ENCODE data around the gene POLA1. TPM values are rescaled to one million over a fixed set of nuclear protein-coding genes. Genes with fewer than 3 reads are reported as not detected.

POLA1 gene
- total RNA-seq, 1 donor, result 12.9 TPM

GRCh38 chrX:24682739-24683432 is 10.8 kb upstream of the POLA1 start:
- no peak for DNase-seq (ENCODE audit: low read depth in 2 of 3, low spot score in 2 of 3)

- DNase-seq (ENCODE audit: low read depth in 2 of 3, low spot score in 2 of 3), result no peak
These were observed 9.7 kb upstream of the POLA1 start for GRCh38 chrX:24684048-24684447.

GRCh38 chrX:24692305-24692704 is 1.4 kb upstream of the POLA1 start:
- DNase-seq (ENCODE audit: low read depth in 2 of 3, low spot score in 2 of 3), result no peak

GRCh38 chrX:24694825-24695224 is 1.1 kb downstream of the POLA1 start:
- DNase-seq (ENCODE audit: low read depth in 2 of 3, low spot score in 2 of 3), result no peak

GRCh38 chrX:24696294-24696693 is 2.6 kb downstream of the POLA1 start:
- DNase-seq (ENCODE audit: low read depth in 2 of 3, low spot score in 2 of 3), result no peak

- no peak for DNase-seq (ENCODE audit: low read depth in 2 of 3, low spot score in 2 of 3)
These were observed 8.9 kb downstream of the POLA1 start for GRCh38 chrX:24702362-24703184.

GRCh38 chrX:24703185-24703494 is 9.4 kb downstream of the POLA1 start:
- DNase-seq (ENCODE audit: low read depth in 2 of 3, low spot score in 2 of 3), result no peak

GRCh38 chrX:24718771-24719170 is 25.1 kb downstream of the POLA1 start:
- no peak for DNase-seq (ENCODE audit: low read depth in 2 of 3, low spot score in 2 of 3)

- no peak for DNase-seq (ENCODE audit: low read depth in 2 of 3, low spot score in 2 of 3)
These were observed 26.3 kb downstream of the POLA1 start for GRCh38 chrX:24720036-24720435.

- no peak for DNase-seq (ENCODE audit: low read depth in 2 of 3, low spot score in 2 of 3)
These were observed 34.8 kb downstream of the POLA1 start for GRCh38 chrX:24728530-24728929.

GRCh38 chrX:24732766-24733500 is 39.2 kb downstream of the POLA1 start:
- no peak for DNase-seq (ENCODE audit: low read depth in 2 of 3, low spot score in 2 of 3)

GRCh38 chrX:24741330-24741729 is 47.6 kb downstream of the POLA1 start:
- no peak for DNase-seq (ENCODE audit: low read depth in 2 of 3, low spot score in 2 of 3)

GRCh38 chrX:24748196-24748595 is 54.5 kb downstream of the POLA1 start:
- no peak for DNase-seq (ENCODE audit: low read depth in 2 of 3, low spot score in 2 of 3)

- no peak for DNase-seq (ENCODE audit: low read depth in 2 of 3, low spot score in 2 of 3)
These were observed 66.1 kb downstream of the POLA1 start for GRCh38 chrX:24759786-24760185.

GRCh38 chrX:24760363-24761000 is 66.8 kb downstream of the POLA1 start:
- no peak for DNase-seq (ENCODE audit: low read depth in 2 of 3, low spot score in 2 of 3)

GRCh38 chrX:24761306-24761705 is 67.6 kb downstream of the POLA1 start:
- no peak for DNase-seq (ENCODE audit: low read depth in 2 of 3, low spot score in 2 of 3)

- DNase-seq (ENCODE audit: low read depth in 2 of 3, low spot score in 2 of 3), result no peak
These were observed 70.3 kb downstream of the POLA1 start for GRCh38 chrX:24763989-24764388.

- no peak for DNase-seq (ENCODE audit: low read depth in 2 of 3, low spot score in 2 of 3)
These were observed 73.8 kb downstream of the POLA1 start for GRCh38 chrX:24767557-24767956.

GRCh38 chrX:24768556-24768955 is 74.8 kb downstream of the POLA1 start:
- no peak for DNase-seq (ENCODE audit: low read depth in 2 of 3, low spot score in 2 of 3)

- DNase-seq (ENCODE audit: low read depth in 2 of 3, low spot score in 2 of 3), result no peak
These were observed 80.9 kb downstream of the POLA1 start for GRCh38 chrX:24774650-24775049.

- DNase-seq (ENCODE audit: low read depth in 2 of 3, low spot score in 2 of 3), result no peak
These were observed 82.2 kb downstream of the POLA1 start for GRCh38 chrX:24775891-24776290.
